ENCODE results near the gene LRP8. TPM values are rescaled to one million over a fixed set of nuclear protein-coding genes. Genes with fewer than 3 reads are reported as not detected.

The LRP8 gene
- total RNA-seq, 1 experiment from 2014 or later: 28.6 TPM

GRCh38 chr1:53271446-53272090 lies 56.3 kb downstream of the LRP8 start:
- in situ Hi-C loops (cut with HindIII; ENCODE audit: low pct_unique_long_range_greater_than_20kb, low sequenced_read_pairs) (no loop called here), intact Hi-C loops (cut with micrococcal nuclease; ENCODE audit: unreplicated experiment) (no loop called here)
- Histone ChIP-seq H3K4me1 (ENCODE audit: control insufficient read depth, insufficient read depth, low read length) (no peaks in the 10 kb centered on the region), H3K36me3 (ENCODE audit: control insufficient read depth, insufficient read depth, low read length) (no peaks in the 10 kb centered on the region), H3K9me3 (ENCODE audit: control insufficient read depth, insufficient read depth, low read depth, low read length) (no peaks in the 10 kb centered on the region), H3K27me3 (ENCODE audit: control insufficient read depth, insufficient read depth, low read length) (no peaks in the 10 kb centered on the region), H3K4me3 (ENCODE audit: low read depth in 2 of 2, low read length in 2 of 2) (no peak overlapping the region), H3K27ac (ENCODE audit: low read length) (no peak overlapping the region)
- DNase-seq (ENCODE audit: low read depth, low spot score): no peak
- ChIA-PET POLR2A (no interaction called here), CTCF (no interaction called here)
- ATAC-seq: no peak
- TF ChIP-seq POLR2AphosphoS5 (IDR thresholded peaks at IDR 0.05; ENCODE audit: low read depth, low read length): no peak
- TF ChIP-seq CTCF (IDR thresholded peaks at IDR 0.05): no peak
- TF ChIP-seq TCF7L2 (IDR thresholded peaks at IDR 0.05; ENCODE audit: low read depth, low read length): no peak
- TF ChIP-seq REST (IDR thresholded peaks at IDR 0.05; ENCODE audit: insufficient read depth in 1 of 2, low read depth in 2 of 2, low read length in 1 of 2): no peak
- no peak for TF ChIP-seq SIN3A (IDR thresholded peaks at IDR 0.05; ENCODE audit: borderline replicate concordance, insufficient read depth, low read depth, low read length)
- BruUV-seq (replicated peaks): no TSS peak

- DNase-seq (ENCODE audit: low read depth, low spot score): no peak
- no peak for ATAC-seq
- Histone ChIP-seq H3K9me3 (ENCODE audit: control insufficient read depth, insufficient read depth, low read depth, low read length) (no peaks in the 10 kb centered on the region), H3K4me3 (ENCODE audit: low read depth in 2 of 2, low read length in 2 of 2) (no peak overlapping the region), H3K4me1 (ENCODE audit: control insufficient read depth, insufficient read depth, low read length) (no peaks in the 10 kb centered on the region), H3K27ac (ENCODE audit: low read length) (no peak overlapping the region), H3K27me3 (ENCODE audit: control insufficient read depth, insufficient read depth, low read length) (no peaks in the 10 kb centered on the region), H3K36me3 (ENCODE audit: control insufficient read depth, insufficient read depth, low read length) (no peaks in the 10 kb centered on the region)
- intact Hi-C loops (cut with micrococcal nuclease; ENCODE audit: unreplicated experiment): no loop called here
- in situ Hi-C loops (cut with HindIII; ENCODE audit: low pct_unique_long_range_greater_than_20kb, low sequenced_read_pairs): no loop called here
- TF ChIP-seq REST (IDR thresholded peaks at IDR 0.05; ENCODE audit: insufficient read depth in 1 of 2, low read depth in 2 of 2, low read length in 1 of 2) (no peak), CTCF (IDR thresholded peaks at IDR 0.05) (no peak), SIN3A (IDR thresholded peaks at IDR 0.05; ENCODE audit: borderline replicate concordance, insufficient read depth, low read depth, low read length) (no peak), TCF7L2 (IDR thresholded peaks at IDR 0.05; ENCODE audit: low read depth, low read length) (no peak), POLR2AphosphoS5 (IDR thresholded peaks at IDR 0.05; ENCODE audit: low read depth, low read length) (no peak)
- no TSS peak for BruUV-seq (replicated peaks)
- ChIA-PET POLR2A (no interaction called here), CTCF (no interaction called here)
These were observed 57.0 kb downstream of the LRP8 start for GRCh38 chr1:53270873-53271272.
